ENCODE results near the gene COL4A6.

DNA sequence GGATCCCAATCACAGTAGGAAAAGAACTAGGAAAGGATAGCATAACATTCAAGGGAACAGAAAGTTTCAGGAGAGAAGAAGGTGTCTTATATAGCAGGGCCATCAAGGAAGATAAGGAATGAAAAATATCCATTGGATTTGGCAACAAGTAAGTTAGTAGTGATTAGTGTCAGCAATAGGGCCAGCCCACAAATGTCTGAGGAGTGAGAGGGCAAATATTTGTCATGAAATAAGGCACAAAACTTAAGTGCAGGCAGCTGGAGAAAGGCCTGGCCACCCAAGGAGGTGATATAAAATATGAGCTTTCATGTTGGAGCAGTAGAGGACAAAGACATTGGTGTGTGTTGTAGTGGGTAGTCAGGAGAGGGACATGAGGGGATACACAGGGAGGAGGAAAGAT is 132.1 kb downstream of the COL4A6 start:
- TF ChIP-seq CHD1 (IDR thresholded peaks at IDR 0.05; ENCODE audit: low read depth, low read length), result no peak
- TF ChIP-seq, protein P1, sequence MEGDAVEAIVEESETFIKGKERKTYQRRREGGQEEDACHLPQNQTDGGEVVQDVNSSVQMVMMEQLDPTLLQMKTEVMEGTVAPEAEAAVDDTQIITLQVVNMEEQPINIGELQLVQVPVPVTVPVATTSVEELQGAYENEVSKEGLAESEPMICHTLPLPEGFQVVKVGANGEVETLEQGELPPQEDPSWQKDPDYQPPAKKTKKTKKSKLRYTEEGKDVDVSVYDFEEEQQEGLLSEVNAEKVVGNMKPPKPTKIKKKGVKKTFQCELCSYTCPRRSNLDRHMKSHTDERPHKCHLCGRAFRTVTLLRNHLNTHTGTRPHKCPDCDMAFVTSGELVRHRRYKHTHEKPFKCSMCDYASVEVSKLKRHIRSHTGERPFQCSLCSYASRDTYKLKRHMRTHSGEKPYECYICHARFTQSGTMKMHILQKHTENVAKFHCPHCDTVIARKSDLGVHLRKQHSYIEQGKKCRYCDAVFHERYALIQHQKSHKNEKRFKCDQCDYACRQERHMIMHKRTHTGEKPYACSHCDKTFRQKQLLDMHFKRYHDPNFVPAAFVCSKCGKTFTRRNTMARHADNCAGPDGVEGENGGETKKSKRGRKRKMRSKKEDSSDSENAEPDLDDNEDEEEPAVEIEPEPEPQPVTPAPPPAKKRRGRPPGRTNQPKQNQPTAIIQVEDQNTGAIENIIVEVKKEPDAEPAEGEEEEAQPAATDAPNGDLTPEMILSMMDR (IDR thresholded peaks at IDR 0.05; ENCODE audit: control extremely low read depth in 1 of 3, insufficient read depth in 1 of 3, low read depth in 1 of 3, low read length in 3 of 3), result no peak
- no peak for TF ChIP-seq SP4 (IDR thresholded peaks at IDR 0.05; ENCODE audit: low read length)
- no peak for TF ChIP-seq MAX (IDR thresholded peaks at IDR 0.05)
- no peak for TF ChIP-seq TAF1 (IDR thresholded peaks at IDR 0.05; ENCODE audit: low read depth, low read length)
- TF ChIP-seq EZH2 (IDR thresholded peaks at IDR 0.05; ENCODE audit: low read depth, low read length, severe bottlenecking), result no peak
- TF ChIP-seq CEBPB (IDR thresholded peaks at IDR 0.05; ENCODE audit: low read depth, low read length), result no peak
- TF ChIP-seq CBX5 (IDR thresholded peaks at IDR 0.05; ENCODE audit: low read depth, low read length), result no peak
- TF ChIP-seq NRF1 (IDR thresholded peaks at IDR 0.05; ENCODE audit: low read depth, low read length), result no peak
- no peak for TF ChIP-seq YY1 (IDR thresholded peaks at IDR 0.05; ENCODE audit: low read depth, low read length)
- TF ChIP-seq SAP30 (IDR thresholded peaks at IDR 0.05; ENCODE audit: insufficient read depth, insufficient replicate concordance, low read length), result no peak
- TF ChIP-seq POLR2AphosphoS5 (IDR thresholded peaks at IDR 0.05; ENCODE audit: low read depth, low read length), result no peak
- TF ChIP-seq HDAC6 (IDR thresholded peaks at IDR 0.05; ENCODE audit: low read depth, low read length), result no peak
- TF ChIP-seq TCF12 (IDR thresholded peaks at IDR 0.05; ENCODE audit: low read depth, low read length), result no peak

Measured in H1 (cell line).